Measurements from ENCODE around the gene HMGCR.

Gene HMGCR

DNA sequence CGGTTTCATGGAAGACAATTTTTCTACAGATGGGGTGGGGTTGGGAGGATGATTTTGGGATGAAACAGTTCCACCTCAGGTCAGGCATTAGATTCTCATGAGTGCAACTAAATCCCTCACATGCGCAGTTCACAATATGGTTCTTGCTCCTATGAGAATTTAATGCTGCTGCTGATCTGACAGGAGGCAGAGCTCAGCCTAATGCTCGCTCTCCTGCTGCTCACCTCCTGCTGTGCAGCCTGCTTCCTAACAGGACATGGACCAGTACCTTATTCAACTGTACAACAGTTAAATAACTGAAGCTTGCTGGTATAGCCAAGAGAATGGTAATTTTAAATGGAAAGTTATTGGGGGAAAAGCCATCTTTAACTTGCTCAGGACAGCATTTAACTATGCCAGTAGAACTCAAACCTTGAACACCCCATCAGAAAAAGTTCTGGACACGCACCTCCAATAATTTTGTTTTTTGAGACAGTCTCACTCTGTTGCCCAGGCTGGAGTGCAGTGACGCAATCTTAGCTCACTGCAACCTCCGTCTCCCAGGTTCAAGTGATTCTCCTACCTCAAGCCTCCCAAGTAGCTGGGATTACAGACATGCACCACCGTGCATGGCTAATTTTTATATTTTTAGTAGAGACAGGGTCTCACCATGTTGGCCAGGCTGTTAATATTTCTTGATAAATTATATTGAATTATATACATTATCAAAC, 27.7 kb downstream of the HMGCR start:
- H3K27ac ChIP-seq: no peak overlapping the region
- no peak overlapping the region for H3K4me3 ChIP-seq
- no peak overlapping the region for H3K9ac ChIP-seq
- peak in 2 of 11 experiments; percentile 19 to 37; a peak in 2 of 22 replicates for TF ChIP-seq Cebpa-rat (IDR thresholded peaks at IDR 0.05)
- H3K4me1 ChIP-seq: no peaks in the 10 kb centered on the region
- no peaks in the 10 kb centered on the region for H3K27me3 ChIP-seq
- H3K9me3 ChIP-seq (replicated peaks in 1 of 11): no peaks in the 10 kb centered on the region
- H3K4me2 ChIP-seq: no peak overlapping the region
- H4K20me1 ChIP-seq: peaks cover 0 to 10% (median 4%) of the 10 kb centered on the region in 11 experiments; a peak in 7 of 22 replicates
- peaks cover 35 to 57% (median 40%) of the 10 kb centered on the region in 11 experiments for H3K36me3 ChIP-seq

DNA sequence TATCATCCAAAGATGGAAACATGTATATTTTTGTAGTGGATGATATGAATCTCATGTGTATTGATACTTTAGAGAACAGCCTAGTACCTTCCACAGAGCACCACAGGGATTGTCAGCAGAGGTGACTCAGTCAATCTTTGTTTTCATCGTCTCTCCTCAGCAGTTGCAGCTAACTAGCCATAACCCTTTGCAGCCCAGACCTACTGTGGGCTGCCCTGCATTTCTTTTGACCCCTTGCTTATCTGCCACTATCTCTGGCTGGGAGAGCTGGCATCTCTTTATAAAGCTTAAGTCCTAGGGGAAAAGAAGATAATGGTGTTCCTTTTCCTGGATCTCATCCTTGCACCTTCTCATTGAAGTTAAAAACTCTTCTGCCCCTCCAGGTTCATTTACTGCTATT, 28.7 kb downstream of the HMGCR start:
- H4K20me1 ChIP-seq: peaks cover 0 to 10% (median 4%) of the 10 kb centered on the region in 11 experiments; a peak in 7 of 22 replicates
- H3K9me3 ChIP-seq (replicated peaks in 1 of 11): no peaks in the 10 kb centered on the region
- H3K4me1 ChIP-seq: no peaks in the 10 kb centered on the region
- H3K4me2 ChIP-seq: no peak overlapping the region
- TF ChIP-seq Cebpa-rat (IDR thresholded peaks at IDR 0.05): no peak
- H3K4me3 ChIP-seq: no peak overlapping the region
- H3K27ac ChIP-seq: no peak overlapping the region
- H3K36me3 ChIP-seq: peaks cover 25 to 54% (median 30%) of the 10 kb centered on the region in 11 experiments
- H3K9ac ChIP-seq: no peak overlapping the region
- H3K27me3 ChIP-seq: no peaks in the 10 kb centered on the region

GRCh38 chr5:75366787-75367186, 29.8 kb downstream of the HMGCR start:
- H3K9me3 ChIP-seq (replicated peaks in 1 of 11): no peaks in the 10 kb centered on the region
- 0 out of 22 replicates have a peak, but pooled peaks of 1 of the 11 experiments have one; percentile 1 for TF ChIP-seq Cebpa-rat (IDR thresholded peaks at IDR 0.05)
- peaks cover 0 to 10% (median 4%) of the 10 kb centered on the region in 11 experiments; a peak in 6 of 22 replicates for H4K20me1 ChIP-seq
- H3K36me3 ChIP-seq: peaks cover 16 to 54% (median 20%) of the 10 kb centered on the region in 11 experiments; a peak in 21 of 22 replicates
- H3K27ac ChIP-seq: no peak overlapping the region
- H3K4me3 ChIP-seq: no peak overlapping the region
- no peak overlapping the region for H3K4me2 ChIP-seq
- H3K27me3 ChIP-seq: no peaks in the 10 kb centered on the region
- H3K4me1 ChIP-seq: no peaks in the 10 kb centered on the region
- no peak overlapping the region for H3K9ac ChIP-seq

GRCh38 chr5:75367401-75367800, 30.4 kb downstream of the HMGCR start:
- Histone ChIP-seq H3K4me1 (no peaks in the 10 kb centered on the region), H3K36me3 (peaks cover 10 to 52% (median 14%) of the 10 kb centered on the region in 11 experiments; a peak in 21 of 22 replicates), H3K27ac (no peak overlapping the region), H3K9me3 (replicated peaks in 1 of 11) (no peaks in the 10 kb centered on the region), H3K27me3 (no peaks in the 10 kb centered on the region), H3K4me2 (no peak overlapping the region), H4K20me1 (peaks cover 0 to 10% (median 4%) of the 10 kb centered on the region in 11 experiments; a peak in 6 of 22 replicates), H3K9ac (no peak overlapping the region), H3K4me3 (no peak overlapping the region)
- no peak for TF ChIP-seq Cebpa-rat (IDR thresholded peaks at IDR 0.05)

DNA sequence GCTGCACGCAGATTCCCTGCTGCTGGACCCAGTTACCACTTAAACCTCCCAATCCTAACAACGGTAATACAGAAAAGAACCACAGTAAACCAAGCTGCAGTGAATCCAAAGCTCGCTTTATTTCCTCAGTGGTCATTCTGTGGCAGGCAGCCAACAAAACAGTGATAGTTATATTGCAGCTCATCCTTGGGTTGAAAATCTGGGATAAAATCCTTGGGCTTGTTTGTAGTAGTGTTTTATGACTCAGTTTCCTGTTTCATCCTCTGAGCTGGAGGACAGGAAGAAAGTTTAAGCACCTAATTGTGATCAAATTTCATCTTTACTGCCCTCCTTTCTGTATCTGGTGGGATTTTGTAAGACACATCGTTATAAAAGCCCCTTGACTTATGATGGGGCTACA, 31.4 kb downstream of the HMGCR start:
- H3K36me3 ChIP-seq: peaks cover 0 to 52% (median 12%) of the 10 kb centered on the region in 11 experiments; a peak in 14 of 22 replicates
- H3K9me3 ChIP-seq (replicated peaks in 1 of 11): no peaks in the 10 kb centered on the region
- no peaks in the 10 kb centered on the region for H3K4me1 ChIP-seq
- H3K27me3 ChIP-seq: no peaks in the 10 kb centered on the region
- no peak overlapping the region for H3K9ac ChIP-seq
- H4K20me1 ChIP-seq: peaks cover 0 to 5% (median 0%) of the 10 kb centered on the region in 11 experiments; a peak in 4 of 22 replicates
- TF ChIP-seq Cebpa-rat (IDR thresholded peaks at IDR 0.05): no peak
- H3K4me2 ChIP-seq: no peak overlapping the region
- H3K27ac ChIP-seq: no peak overlapping the region
- H3K4me3 ChIP-seq: no peak overlapping the region

- Histone ChIP-seq H4K20me1 (peaks cover 0 to 30% (median 0%) of the 10 kb centered on the region in 11 experiments; a peak in 2 of 22 replicates), H3K9ac (no peak overlapping the region), H3K9me3 (replicated peaks in 1 of 11) (no peaks in the 10 kb centered on the region), H3K4me1 (no peaks in the 10 kb centered on the region), H3K36me3 (peaks cover 35 to 94% (median 52%) of the 10 kb centered on the region in 11 experiments), H3K27ac (no peak overlapping the region), H3K27me3 (no peaks in the 10 kb centered on the region), H3K4me3 (no peak overlapping the region), H3K4me2 (no peak overlapping the region)
- no peak for TF ChIP-seq Cebpa-rat (IDR thresholded peaks at IDR 0.05)
Measured at GRCh38 chr5:75373862-75374261, 36.8 kb downstream of the HMGCR start.

GRCh38 chr5:75374394-75374814, 37.4 kb downstream of the HMGCR start:
- H3K4me2 ChIP-seq: no peak overlapping the region
- H3K4me3 ChIP-seq: no peak overlapping the region
- H3K27me3 ChIP-seq: no peaks in the 10 kb centered on the region
- no peak overlapping the region for H3K27ac ChIP-seq
- peaks cover 40 to 94% (median 58%) of the 10 kb centered on the region in 11 experiments for H3K36me3 ChIP-seq
- no peaks in the 10 kb centered on the region for H3K9me3 ChIP-seq (replicated peaks in 1 of 11)
- peaks cover 0 to 29% (median 0%) of the 10 kb centered on the region in 11 experiments; a peak in 2 of 22 replicates for H4K20me1 ChIP-seq
- no peak overlapping the region for H3K9ac ChIP-seq
- TF ChIP-seq Cebpa-rat (IDR thresholded peaks at IDR 0.05): no peak
- no peaks in the 10 kb centered on the region for H3K4me1 ChIP-seq

GRCh38 chr5:75375414-75375813, 38.4 kb downstream of the HMGCR start:
- Histone ChIP-seq H3K9me3 (replicated peaks in 1 of 11) (no peaks in the 10 kb centered on the region), H3K4me3 (no peak overlapping the region), H3K27me3 (no peaks in the 10 kb centered on the region), H3K4me2 (no peak overlapping the region), H3K27ac (no peak overlapping the region), H3K36me3 (peaks cover 51 to 97% (median 68%) of the 10 kb centered on the region in 11 experiments), H3K9ac (no peak overlapping the region), H3K4me1 (no peaks in the 10 kb centered on the region), H4K20me1 (peaks cover 0 to 26% (median 0%) of the 10 kb centered on the region in 11 experiments; a peak in 2 of 22 replicates)
- no peak for TF ChIP-seq Cebpa-rat (IDR thresholded peaks at IDR 0.05)

GRCh38 chr5:75380099-75380498, 43.1 kb downstream of the HMGCR start:
- no peaks in the 10 kb centered on the region for H3K9me3 ChIP-seq (replicated peaks in 1 of 11)
- H4K20me1 ChIP-seq: peaks cover 0 to 50% (median 0%) of the 10 kb centered on the region in 11 experiments; a peak in 2 of 22 replicates
- TF ChIP-seq Cebpa-rat (IDR thresholded peaks at IDR 0.05): no peak
- H3K27me3 ChIP-seq: no peaks in the 10 kb centered on the region
- no peak overlapping the region for H3K9ac ChIP-seq
- no peak overlapping the region for H3K4me3 ChIP-seq
- H3K4me1 ChIP-seq: no peaks in the 10 kb centered on the region
- no peak overlapping the region for H3K27ac ChIP-seq
- no peak overlapping the region for H3K4me2 ChIP-seq
- peaks cover 69 to 99% (median 85%) of the 10 kb centered on the region in 11 experiments for H3K36me3 ChIP-seq

All from BLaER1 treated with 17β-estradiol and CSF1 and Interleukin-3, amounts not matched to agents 10 nM and 100 nM (cell line).